ENCODE results near the gene RFPL3.
"Not testable (repeated sequence)": the region's sequence is repeated elsewhere in the genome, so short reads cannot be mapped to it uniquely, and the experiment has no call there.

GRCh38 chr22:32357567-32357966 lies at the start of gene RFPL3:
- TF ChIP-seq, protein P1, sequence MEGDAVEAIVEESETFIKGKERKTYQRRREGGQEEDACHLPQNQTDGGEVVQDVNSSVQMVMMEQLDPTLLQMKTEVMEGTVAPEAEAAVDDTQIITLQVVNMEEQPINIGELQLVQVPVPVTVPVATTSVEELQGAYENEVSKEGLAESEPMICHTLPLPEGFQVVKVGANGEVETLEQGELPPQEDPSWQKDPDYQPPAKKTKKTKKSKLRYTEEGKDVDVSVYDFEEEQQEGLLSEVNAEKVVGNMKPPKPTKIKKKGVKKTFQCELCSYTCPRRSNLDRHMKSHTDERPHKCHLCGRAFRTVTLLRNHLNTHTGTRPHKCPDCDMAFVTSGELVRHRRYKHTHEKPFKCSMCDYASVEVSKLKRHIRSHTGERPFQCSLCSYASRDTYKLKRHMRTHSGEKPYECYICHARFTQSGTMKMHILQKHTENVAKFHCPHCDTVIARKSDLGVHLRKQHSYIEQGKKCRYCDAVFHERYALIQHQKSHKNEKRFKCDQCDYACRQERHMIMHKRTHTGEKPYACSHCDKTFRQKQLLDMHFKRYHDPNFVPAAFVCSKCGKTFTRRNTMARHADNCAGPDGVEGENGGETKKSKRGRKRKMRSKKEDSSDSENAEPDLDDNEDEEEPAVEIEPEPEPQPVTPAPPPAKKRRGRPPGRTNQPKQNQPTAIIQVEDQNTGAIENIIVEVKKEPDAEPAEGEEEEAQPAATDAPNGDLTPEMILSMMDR (conservative IDR thresholded peaks at IDR 0.05; ENCODE audit: low read depth in 2 of 2): not testable (repeated sequence)
- TF ChIP-seq STAT1 (IDR thresholded peaks at IDR 0.05; ENCODE audit: unreplicated experiment); EZH2 (IDR thresholded peaks at IDR 0.05; ENCODE audit: low read depth, unreplicated experiment); POLR2AphosphoS5 (IDR thresholded peaks at IDR 0.05; ENCODE audit: low read depth): not testable (repeated sequence)
- TF ChIP-seq, protein P2, sequence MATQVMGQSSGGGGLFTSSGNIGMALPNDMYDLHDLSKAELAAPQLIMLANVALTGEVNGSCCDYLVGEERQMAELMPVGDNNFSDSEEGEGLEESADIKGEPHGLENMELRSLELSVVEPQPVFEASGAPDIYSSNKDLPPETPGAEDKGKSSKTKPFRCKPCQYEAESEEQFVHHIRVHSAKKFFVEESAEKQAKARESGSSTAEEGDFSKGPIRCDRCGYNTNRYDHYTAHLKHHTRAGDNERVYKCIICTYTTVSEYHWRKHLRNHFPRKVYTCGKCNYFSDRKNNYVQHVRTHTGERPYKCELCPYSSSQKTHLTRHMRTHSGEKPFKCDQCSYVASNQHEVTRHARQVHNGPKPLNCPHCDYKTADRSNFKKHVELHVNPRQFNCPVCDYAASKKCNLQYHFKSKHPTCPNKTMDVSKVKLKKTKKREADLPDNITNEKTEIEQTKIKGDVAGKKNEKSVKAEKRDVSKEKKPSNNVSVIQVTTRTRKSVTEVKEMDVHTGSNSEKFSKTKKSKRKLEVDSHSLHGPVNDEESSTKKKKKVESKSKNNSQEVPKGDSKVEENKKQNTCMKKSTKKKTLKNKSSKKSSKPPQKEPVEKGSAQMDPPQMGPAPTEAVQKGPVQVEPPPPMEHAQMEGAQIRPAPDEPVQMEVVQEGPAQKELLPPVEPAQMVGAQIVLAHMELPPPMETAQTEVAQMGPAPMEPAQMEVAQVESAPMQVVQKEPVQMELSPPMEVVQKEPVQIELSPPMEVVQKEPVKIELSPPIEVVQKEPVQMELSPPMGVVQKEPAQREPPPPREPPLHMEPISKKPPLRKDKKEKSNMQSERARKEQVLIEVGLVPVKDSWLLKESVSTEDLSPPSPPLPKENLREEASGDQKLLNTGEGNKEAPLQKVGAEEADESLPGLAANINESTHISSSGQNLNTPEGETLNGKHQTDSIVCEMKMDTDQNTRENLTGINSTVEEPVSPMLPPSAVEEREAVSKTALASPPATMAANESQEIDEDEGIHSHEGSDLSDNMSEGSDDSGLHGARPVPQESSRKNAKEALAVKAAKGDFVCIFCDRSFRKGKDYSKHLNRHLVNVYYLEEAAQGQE (IDR thresholded peaks at IDR 0.05; ENCODE audit: unreplicated experiment): not testable (repeated sequence)

All from GM23338 (cell line).